Measurements from ENCODE around the gene EFHC2. TPM values are rescaled to one million over a fixed set of nuclear protein-coding genes. Genes with fewer than 3 reads are reported as not detected.

The EFHC2 gene, protein sequence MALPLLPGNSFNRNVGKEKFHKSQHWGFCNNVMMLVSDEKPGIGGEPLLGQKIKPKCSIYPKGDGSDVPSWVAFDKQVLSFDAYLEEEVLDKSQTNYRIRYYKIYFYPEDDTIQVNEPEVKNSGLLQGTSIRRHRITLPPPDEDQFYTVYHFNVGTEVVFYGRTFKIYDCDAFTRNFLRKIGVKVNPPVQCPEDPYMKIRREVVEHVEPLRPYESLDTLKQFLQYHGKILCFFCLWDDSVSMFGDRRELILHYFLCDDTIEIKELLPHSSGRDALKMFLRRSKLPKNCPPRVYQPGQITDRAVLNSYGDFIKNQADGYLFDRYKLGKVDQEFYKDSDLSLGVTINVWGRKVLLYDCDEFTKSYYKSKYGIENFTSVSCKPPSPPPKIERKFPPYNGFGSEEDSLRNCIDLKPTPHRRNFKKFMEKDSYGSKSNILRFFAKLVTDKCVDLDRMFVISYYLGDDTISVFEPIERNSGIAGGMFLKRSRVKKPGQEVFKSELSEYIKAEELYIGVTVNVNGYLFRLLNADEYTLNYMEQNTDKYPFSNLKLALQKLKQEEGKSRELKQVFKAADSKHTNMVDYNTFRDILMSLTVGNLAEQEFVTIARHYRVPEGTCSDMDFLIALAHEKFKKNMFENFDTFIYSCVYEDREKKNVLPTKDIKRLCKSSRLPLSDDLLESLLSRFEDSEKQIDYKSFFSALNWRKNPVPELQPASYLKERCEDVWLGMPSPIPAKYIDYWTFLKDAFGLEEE
- 1 to 10 TPM in 3 of 7 donors, under 1 TPM in 4; 0.43 to 1.4 (median 0.82) TPM for total RNA-seq
- polyA plus RNA-seq: under 1 TPM; 0.20 to 0.46 (median 0.22) TPM
- long read RNA-seq, donor 1: 0 reads
- long read RNA-seq, donor 2, partial matches to known transcripts: 0 of 2 reads
- long read RNA-seq, donor 2, other reads (novel, unspliced or antisense): 0 of 2 reads

DNA sequence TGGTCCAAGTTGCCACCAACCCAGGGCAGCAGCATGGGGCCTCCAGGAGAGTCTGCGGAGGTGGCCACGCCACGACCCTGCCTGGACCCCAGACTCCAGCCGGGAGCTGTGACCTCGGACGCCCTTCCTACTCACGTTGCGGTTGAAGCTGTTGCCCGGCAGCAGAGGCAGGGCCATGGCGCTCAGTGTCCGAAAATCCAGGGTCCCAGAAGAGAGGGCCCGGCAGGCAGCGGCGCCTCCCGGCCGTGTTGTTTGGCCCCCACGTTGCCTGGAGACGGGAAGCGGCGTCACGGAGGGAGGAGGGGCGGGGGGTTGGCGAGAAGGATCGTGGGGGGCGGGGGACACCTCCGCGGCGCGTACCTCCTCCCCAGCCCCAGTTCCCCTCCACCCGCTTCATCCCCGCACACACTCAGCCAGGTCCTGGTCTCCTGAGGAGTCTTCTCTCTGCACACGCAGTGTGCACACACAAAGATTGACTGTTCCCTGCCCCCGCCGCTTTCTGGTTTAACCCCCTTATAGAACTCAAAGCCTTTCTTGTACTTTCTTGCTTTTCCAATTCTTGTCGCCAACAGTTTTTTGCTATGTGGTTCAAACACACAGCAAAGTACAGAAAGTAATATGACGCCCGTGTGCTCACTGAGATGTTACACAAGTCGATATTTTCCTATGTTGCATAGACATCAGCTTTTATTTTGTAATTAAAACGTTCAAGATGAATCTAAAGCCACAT, at the start of gene EFHC2:
TSS of gene EFHC2 (minus strand) at position 261 of the 730 bp plus-strand sequence. CDS start at position 177, 84 bp downstream.
- 2 to 13% (median 6%) methylated on average over 10 to 34 of the region's 39 CpGs for WGBS, 5 donors
- H3K9me3 ChIP-seq: no peaks in the 10 kb centered on the region
- H3K4me3 ChIP-seq: peak within 1 kb of the TSS in 7 of 8 donors; percentile 8 to 68 (median 36)
- DNase-seq: peak; percentile 88
- peaks cover 0 to 24% (median 0%) of the 10 kb centered on the region in 7 donors for H3K27me3 ChIP-seq (replicated peaks in 1 of 7)
- H3K4me1 ChIP-seq: peaks cover 0 to 11% (median 2%) of the 10 kb centered on the region in 6 donors
- intact Hi-C loops (cut with DNase I; ENCODE audit: low total_unique reads): no loop called here
- H3K36me3 ChIP-seq: no peaks in the 10 kb centered on the region
- peak within 1 kb of the TSS in 7 of 8 donors; percentile 31 to 83 (median 42) for H3K27ac ChIP-seq
- TF ChIP-seq CTCF (IDR thresholded peaks at IDR 0.05 in 8 of 11, conservative IDR thresholded peaks at IDR 0.05 in 3 of 11) (no peak), POLR2A (IDR thresholded peaks at IDR 0.05) (no peak), POLR2AphosphoS5 (IDR thresholded peaks at IDR 0.05) (no peak)

GRCh38 chrX:44392767-44393166, 49.3 kb upstream of the EFHC2 start:
- Histone ChIP-seq H3K36me3 (no peaks in the 10 kb centered on the region), H3K9me3 (peaks cover 0 to 11% (median 0%) of the 10 kb centered on the region in 8 donors), H3K4me1 (no peaks in the 10 kb centered on the region), H3K4me3 (no peak overlapping the region), H3K27me3 (replicated peaks in 1 of 7) (no peaks in the 10 kb centered on the region), H3K27ac (no peak overlapping the region)
- TF ChIP-seq POLR2A (IDR thresholded peaks at IDR 0.05) (no peak), CTCF (IDR thresholded peaks at IDR 0.05 in 8 of 11, conservative IDR thresholded peaks at IDR 0.05 in 3 of 11) (no peak), POLR2AphosphoS5 (IDR thresholded peaks at IDR 0.05) (no peak)
- 72 to 92% (median 86%) methylated on average over 1 of the region's 1 CpG for WGBS, 5 donors
- DNase-seq: no peak
- intact Hi-C loops (cut with DNase I; ENCODE audit: low total_unique reads): no loop called here

DNA sequence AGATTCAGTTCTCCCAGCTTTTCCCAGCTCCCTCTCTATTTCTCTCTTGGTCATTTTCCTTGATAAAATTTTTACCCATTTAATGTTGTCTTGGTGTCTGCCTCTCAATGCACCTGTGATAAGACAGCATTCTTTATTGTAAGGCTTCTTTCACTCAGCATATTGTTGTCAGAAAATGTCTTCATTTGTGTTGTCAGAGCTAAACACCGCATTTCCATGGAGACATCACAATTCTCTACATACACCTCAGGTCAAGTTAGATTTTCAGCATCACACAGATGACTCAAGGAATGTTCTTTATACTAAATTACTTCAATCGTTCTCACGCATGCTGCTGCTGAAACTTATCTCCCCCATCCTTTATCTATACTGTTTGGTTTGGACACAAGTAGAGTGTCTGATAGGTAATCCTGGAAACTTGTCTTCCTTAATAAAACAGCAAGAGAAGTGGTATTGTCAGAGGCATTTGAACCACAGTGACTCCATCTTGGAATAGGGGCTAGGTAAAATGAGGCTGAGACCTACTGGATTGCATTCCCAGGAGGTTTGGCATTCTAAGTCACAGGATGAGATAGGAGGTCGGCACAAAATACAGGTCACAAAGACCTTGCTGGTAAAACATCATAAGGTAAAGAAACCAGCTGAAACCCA, 41.3 kb upstream of the EFHC2 start:
- DNase-seq: no peak
- Histone ChIP-seq H3K27ac (no peak overlapping the region), H3K27me3 (replicated peaks in 1 of 7) (no peaks in the 10 kb centered on the region), H3K4me3 (no peak overlapping the region), H3K36me3 (no peaks in the 10 kb centered on the region), H3K9me3 (no peaks in the 10 kb centered on the region), H3K4me1 (no peaks in the 10 kb centered on the region)
- WGBS, 5 donors: 85 to 98% (median 88%) methylated on average over 4 of the region's 4 CpGs
- TF ChIP-seq POLR2AphosphoS5 (IDR thresholded peaks at IDR 0.05) (no peak), POLR2A (IDR thresholded peaks at IDR 0.05) (no peak), CTCF (IDR thresholded peaks at IDR 0.05 in 8 of 11, conservative IDR thresholded peaks at IDR 0.05 in 3 of 11) (no peak)
- intact Hi-C loops (cut with DNase I; ENCODE audit: low total_unique reads): no loop called here
